Gastrocnemius medialis (tissue), 4 donors: Measurements from ENCODE around the gene CFAP53. TPM values are rescaled to one million over a fixed set of nuclear protein-coding genes. Genes with fewer than 3 reads are reported as not detected.

ENCODE experiments used
- ATAC-seq, 2 donors: fragments of 150-250 bp; one replicate each; pipeline ENCODE4 v1.9.1; 2016
- DNase-seq, 2 donors: peaks; one replicate each; pipeline ENCODE4 v3.0.0-alpha.2; 2019
- H3K27ac ChIP-seq, 4 donors: fragments of 200-600 bp; sonication (generic); 1 replicate in 1 of 4; 2 replicates in 3 of 4; pipeline ENCODE4 v1.5.1; 2016 to 2018; ENCODE audit warnings: mild to moderate bottlenecking in 2 of 4, moderate library complexity in 1 of 4
- H3K27me3 ChIP-seq, 3 donors: fragments of 200-600 bp; sonication (generic) in 2 of 3; 1 replicate in 1 of 3; 2 replicates in 2 of 3; pipeline versions ENCODE4 v1.5.1 to v1.6.0; 2016 to 2019; ENCODE audit warnings: mild to moderate bottlenecking in 1 of 3, moderate library complexity in 1 of 3
- H3K36me3 ChIP-seq, 2 donors: fragments of 200-600 bp; sonication (generic) in 1 of 2; one replicate each; pipeline ENCODE4 v1.5.1; 2017 to 2018
- H3K4me1 ChIP-seq, 2 donors: fragments of 200-600 bp; sonication (generic) in 1 of 2; one replicate each; pipeline ENCODE4 v1.5.1; 2016 to 2017; ENCODE audit warnings: mild to moderate bottlenecking in 2 of 2
- H3K4me3 ChIP-seq, 4 donors: fragments of 200-600 bp; sonication (generic) in 3 of 4; 1 replicate in 1 of 4; 2 replicates in 3 of 4; pipeline ENCODE4 v1.5.1; 2016 to 2019; ENCODE audit warnings: mild to moderate bottlenecking in 2 of 4
- H3K9me3 ChIP-seq, 3 donors: fragments of 200-600 bp; sonication (generic) in 2 of 3; 1 replicate in 1 of 3; 2 replicates in 2 of 3; pipeline ENCODE4 v1.5.1; 2016 to 2019
- CTCF ChIP-seq, 5 experiments: fragments of 450-650 bp in 3 of 5; fragments of 200-600 bp in 2 of 5; sonication (generic) in 2 of 5; IDR thresholded peaks in 4 of 5; conservative IDR thresholded peaks in 1 of 5; 1 replicate in 4 of 5; 2 replicates in 1 of 5; pipeline ENCODE4 v1.5.1; 2016 to 2019; ENCODE audit warnings: antibody characterized with exemption in 5 of 5, mild to moderate bottlenecking in 3 of 5, moderate library complexity in 3 of 5
- POLR2A ChIP-seq, 2 donors: fragments of 450-650 bp; IDR thresholded peaks; one replicate each; pipeline ENCODE4 v1.6.1; 2017; ENCODE audit warnings: antibody characterized with exemption in 2 of 2, mild to moderate bottlenecking in 2 of 2, moderate library complexity in 2 of 2
- in situ Hi-C, 4 donors: fragments of 200-750 bp; cut with MboI; loops; one replicate each; pipeline versions ENCODE4 v1.15.0 to v1.8.0; 2017; ENCODE audit warnings: low sequenced_read_pairs in 4 of 4
- intact Hi-C: fragments of 100-400 bp; cut with DNase I; formaldehyde crosslinking; loops from one replicate; pipeline ENCODE4 v1.15.1; 2023; ENCODE audit warnings: low total_unique reads
- total RNA-seq, 4 donors: library from RNA; depleted of rRNA; stranded (reverse); fragments of >200 nt; gene quantifications; one replicate each; pipeline versions ENCODE4 v1.1.0 to v1.2.3, GENCODE V29; 2016

CFAP53 gene
- total RNA-seq, 4 donors from 2014 or later = 1.3 to 1.4 (median 1.4) TPM; not detected in 1

DNA sequence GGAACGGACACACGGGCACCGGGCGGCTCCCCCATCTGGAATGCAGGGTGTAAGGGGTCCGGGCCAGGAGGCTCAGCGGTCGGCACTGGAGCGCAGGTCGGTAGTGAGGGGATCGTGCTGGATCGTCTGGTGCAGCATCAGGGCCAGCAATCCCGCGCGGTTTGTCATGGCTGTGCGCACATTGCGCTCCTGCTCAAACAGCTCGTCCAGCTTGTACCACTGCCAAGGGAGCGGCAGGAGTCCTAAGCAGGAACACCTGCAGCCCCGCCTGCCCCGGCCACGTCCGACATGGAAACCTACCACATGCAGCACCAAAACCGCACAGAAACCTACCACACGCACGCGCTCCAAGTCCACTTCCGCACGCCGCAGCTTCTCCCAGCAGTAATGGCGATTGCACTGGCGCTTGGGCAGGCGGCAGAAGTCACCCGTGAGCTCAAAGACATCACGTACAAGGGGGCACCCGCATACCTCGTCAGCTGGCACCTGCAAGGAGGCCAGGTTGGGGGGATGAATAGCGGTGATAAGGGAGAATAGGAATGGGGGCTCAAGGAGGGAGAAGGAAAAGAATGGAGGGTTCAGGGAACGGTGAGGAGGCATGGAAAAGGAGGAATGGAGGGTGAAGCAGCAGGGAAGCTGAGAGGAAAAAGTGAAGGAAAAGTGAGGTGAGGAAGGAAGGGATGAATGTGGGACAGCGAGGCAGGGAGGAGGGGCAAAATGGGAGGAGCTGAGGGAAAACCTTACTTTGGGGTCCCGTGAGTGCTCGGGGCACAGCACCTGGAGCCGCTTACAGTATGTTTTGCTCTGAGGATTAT is 16.4 kb upstream of the CFAP53 start:
- H3K4me3 ChIP-seq = peak overlapping the region in 2 of 4 donors; percentile 90 to 99
- in situ Hi-C loops (loop anchor here in 3 of 4 donors (25.0 kb wide), 4 partner anchors 470 to 905 kb away; partner anchors contain the start of genes C18orf32 (in 3 of the 3), RPL17 (in 3 of the 3), ACAA2 (in 2 of the 3) and SMAD4 (in 2 of the 3)), intact Hi-C loops (loop anchor here (5.0 to 10.0 kb wide), 4 partner anchors 468 to 1738 kb away; partner anchors contain the start of genes ACAA2, MEX3C and RPL17)
- no peaks in the 10 kb centered on the region for H3K9me3 ChIP-seq
- H3K27ac ChIP-seq = no peak overlapping the region
- DNase-seq = no peak
- no peak for TF ChIP-seq POLR2A (IDR thresholded peaks at IDR 0.05)
- no peak for TF ChIP-seq CTCF (IDR thresholded peaks at IDR 0.05 in 4 of 5, conservative IDR thresholded peaks at IDR 0.05 in 1 of 5)
- H3K4me1 ChIP-seq = peaks cover 18 to 24% of the 10 kb centered on the region in 2 donors
- no peaks in the 10 kb centered on the region for H3K27me3 ChIP-seq
- H3K36me3 ChIP-seq = peaks cover 0 to 35% of the 10 kb centered on the region in 2 donors
- ATAC-seq = no peak

DNA sequence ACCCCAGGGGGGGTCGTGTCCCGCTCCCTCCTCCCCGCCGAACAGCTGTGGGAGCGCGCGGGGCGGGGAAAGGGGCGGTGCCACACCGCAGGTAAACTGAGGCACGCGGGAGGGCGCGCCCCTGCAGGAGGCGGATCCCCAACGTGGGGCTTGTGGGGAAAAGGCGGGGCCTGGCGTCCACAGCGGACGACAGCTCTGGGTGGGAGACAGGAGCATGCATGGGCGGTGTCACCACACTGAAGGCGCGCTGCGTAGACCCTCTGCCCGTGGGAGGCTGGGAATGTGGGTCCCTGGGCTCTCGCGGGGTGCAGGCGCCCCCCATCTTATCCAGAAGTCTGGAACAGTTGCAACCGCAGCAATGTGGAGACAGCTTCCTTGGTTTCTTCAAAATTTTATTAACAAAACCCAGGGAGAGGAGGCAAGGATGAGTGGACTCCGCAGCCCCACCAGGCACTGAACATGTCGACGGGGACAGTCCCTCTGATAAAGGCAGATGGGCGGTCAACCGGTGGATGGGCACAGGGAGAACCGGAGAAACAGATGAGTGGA is 15.8 kb upstream of the CFAP53 start:
- H3K27me3 ChIP-seq = no peaks in the 10 kb centered on the region
- H3K27ac ChIP-seq = peak overlapping the region; percentile 88 to 95 (median 92)
- no peaks in the 10 kb centered on the region for H3K9me3 ChIP-seq
- peak overlapping the region; percentile 74 to 99 (median 90) for H3K4me3 ChIP-seq
- intact Hi-C loops = loop anchor here (2.0 to 10.0 kb wide), 6 partner anchors 27 to 1737 kb away; partner anchors contain the start of genes ACAA2, MEX3C, RPL17 and SKA1
- ATAC-seq (no peak), DNase-seq (no peak)
- TF ChIP-seq CTCF (IDR thresholded peaks at IDR 0.05 in 4 of 5, conservative IDR thresholded peaks at IDR 0.05 in 1 of 5) (no peak), POLR2A (IDR thresholded peaks at IDR 0.05) (no peak)
- peaks cover 0 to 42% of the 10 kb centered on the region in 2 donors for H3K36me3 ChIP-seq
- H3K4me1 ChIP-seq = peaks cover 18 to 24% of the 10 kb centered on the region in 2 donors
- in situ Hi-C loops = loop anchor here in 3 of 4 donors (25.0 kb wide), 4 partner anchors 470 to 905 kb away; partner anchors contain the start of genes C18orf32 (in 3 of the 3), RPL17 (in 3 of the 3), ACAA2 (in 2 of the 3) and SMAD4 (in 2 of the 3)

GRCh38 chr18:50281295-50281971 is 15.1 kb upstream of the CFAP53 start, which contains the start of gene MBD1:
MBD1 (minus strand) TSS chr18:50281523; CDS start chr18:50279992, 1,531 bp downstream.
- peak in 3 of 5 experiments; percentile 31 to 50 (median 35) for TF ChIP-seq CTCF (IDR thresholded peaks at IDR 0.05 in 4 of 5, conservative IDR thresholded peaks at IDR 0.05 in 1 of 5)
- TF ChIP-seq POLR2A (IDR thresholded peaks at IDR 0.05) = peak; percentile 85 to 93

More at GRCh38 chr18:50281295-50281971, 15.1 kb upstream of the CFAP53 start, which contains the start of gene MBD1:
- no peaks in the 10 kb centered on the region for H3K9me3 ChIP-seq
- in situ Hi-C loops (loop anchor here in 3 of 4 donors (25.0 kb wide), 4 partner anchors 469 to 906 kb away; partner anchors contain the start of genes C18orf32 (in 3 of the 3), RPL17 (in 3 of the 3), ACAA2 (in 2 of the 3) and SMAD4 (in 2 of the 3)), intact Hi-C loops (loop anchor here (2.0 to 10.0 kb wide), 6 partner anchors 27 to 1737 kb away; partner anchors contain the start of genes ACAA2, MEX3C, RPL17 and SKA1)
- H3K27ac ChIP-seq = peak within 1 kb of the TSS; percentile 88 to 95 (median 92)
- ATAC-seq = peak; percentile 96 to 97
- H3K27me3 ChIP-seq = no peaks in the 10 kb centered on the region
- H3K4me3 ChIP-seq = peak within 1 kb of the TSS; percentile 74 to 99 (median 90)
- peak; percentile 96 to 97 for DNase-seq
- peaks cover 18 to 24% of the 10 kb centered on the region in 2 donors for H3K4me1 ChIP-seq
- H3K36me3 ChIP-seq = peaks cover 0 to 48% of the 10 kb centered on the region in 2 donors
